ENCODE measurements around the gene ACTN4. TPM values are rescaled to one million over a fixed set of nuclear protein-coding genes. Genes with fewer than 3 reads are reported as not detected.

The ACTN4 gene
- total and polyA plus RNA-seq, 12 donors, result 148 to 773 (median 558) TPM

GRCh38 chr19:38673030-38673429 lies 25.6 kb downstream of the ACTN4 start:
- H3K27me3 ChIP-seq, result no peaks in the 10 kb centered on the region
- peak overlapping the region in 4 of 5 donors; percentile 17 to 95 (median 76) for H3K27ac ChIP-seq
- WGBS, 4 donors, result 82 to 87% (median 85%) methylated on average over 4 of the region's 4 CpGs
- H3K4me1 ChIP-seq (replicated peaks in 1 of 2), result peaks cover 56 to 85% of the 10 kb centered on the region in 2 donors
- DNase-seq, result no peak
- no peaks in the 10 kb centered on the region for H3K36me3 ChIP-seq (replicated peaks in 1 of 2)
- no peak for TF ChIP-seq CTCF (IDR thresholded peaks at IDR 0.05)
- no peak for TF ChIP-seq POLR2A (IDR thresholded peaks at IDR 0.05)
- H3K9me3 ChIP-seq (replicated peaks in 1 of 3), result no peaks in the 10 kb centered on the region
- no peak overlapping the region for H3K4me3 ChIP-seq
- intact Hi-C loops (cut with DNase I), result no loop called here

- H3K4me3 ChIP-seq, result no peak overlapping the region
- intact Hi-C loops (cut with DNase I), result no loop called here
- peak; percentile 71 to 90 (median 85) for DNase-seq
- peaks cover 42 to 70% of the 10 kb centered on the region in 2 donors for H3K4me1 ChIP-seq (replicated peaks in 1 of 2)
- no peaks in the 10 kb centered on the region for H3K9me3 ChIP-seq (replicated peaks in 1 of 3)
- no peaks in the 10 kb centered on the region for H3K27me3 ChIP-seq
- 46 to 62% (median 53%) methylated on average over 16 of the region's 16 CpGs for WGBS, 4 donors
- no peak for TF ChIP-seq CTCF (IDR thresholded peaks at IDR 0.05)
- peak in 1 of 2 donors; percentile 62 for TF ChIP-seq POLR2A (IDR thresholded peaks at IDR 0.05)
- H3K27ac ChIP-seq, result peak overlapping the region; percentile 67 to 91 (median 85)
- no peaks in the 10 kb centered on the region for H3K36me3 ChIP-seq (replicated peaks in 1 of 2)
Measured at GRCh38 chr19:38674388-38675171, 27.1 kb downstream of the ACTN4 start.

GRCh38 chr19:38675611-38676010 lies 28.2 kb downstream of the ACTN4 start:
- intact Hi-C loops (cut with DNase I), result no loop called here
- peak overlapping the region in 4 of 5 donors; percentile 80 to 91 (median 86) for H3K27ac ChIP-seq
- 83 to 96% (median 85%) methylated on average over 2 to 5 of the region's 5 CpGs for WGBS, 4 donors
- no peaks in the 10 kb centered on the region for H3K36me3 ChIP-seq (replicated peaks in 1 of 2)
- H3K4me3 ChIP-seq, result no peak overlapping the region
- H3K9me3 ChIP-seq (replicated peaks in 1 of 3), result no peaks in the 10 kb centered on the region
- H3K4me1 ChIP-seq (replicated peaks in 1 of 2), result peaks cover 32 to 68% of the 10 kb centered on the region in 2 donors
- H3K27me3 ChIP-seq, result no peaks in the 10 kb centered on the region
- TF ChIP-seq CTCF (IDR thresholded peaks at IDR 0.05) (no peak), POLR2A (IDR thresholded peaks at IDR 0.05) (no peak)
- no peak for DNase-seq

- H3K4me1 ChIP-seq (replicated peaks in 1 of 2), result peaks cover 26 to 67% of the 10 kb centered on the region in 2 donors
- no peaks in the 10 kb centered on the region for H3K9me3 ChIP-seq (replicated peaks in 1 of 3)
- H3K36me3 ChIP-seq (replicated peaks in 1 of 2), result no peaks in the 10 kb centered on the region
- no peak overlapping the region for H3K4me3 ChIP-seq
- intact Hi-C loops (cut with DNase I), result no loop called here
- DNase-seq, result no peak
- TF ChIP-seq POLR2A (IDR thresholded peaks at IDR 0.05) (no peak), CTCF (IDR thresholded peaks at IDR 0.05) (no peak)
- peak overlapping the region in 4 of 5 donors; percentile 80 to 91 (median 86) for H3K27ac ChIP-seq
- no peaks in the 10 kb centered on the region for H3K27me3 ChIP-seq
- 55 to 58% (median 56%) methylated on average over 12 to 13 of the region's 13 CpGs for WGBS, 4 donors
Measured at GRCh38 chr19:38676023-38676877, 28.8 kb downstream of the ACTN4 start.
